AG09309 (cell line): ENCODE results near the gene ST8SIA6.

ENCODE experiments used
- DNase-seq: peaks from one replicate; pipeline ENCODE4 v3.0.0-alpha.2; 2010; ENCODE audit warnings: low read depth
- H3K4me3 ChIP-seq: 2 replicates; pipeline ENCODE4 v1.5.1; 2011; ENCODE audit warnings: mild to moderate bottlenecking, low read depth, low read length, moderate library complexity; ENCODE audit not compliant: control insufficient read depth
- CTCF ChIP-seq: IDR thresholded peaks from 2 replicates; pipeline ENCODE4 v1.5.1; 2011; ENCODE audit warnings: mild to moderate bottlenecking, low read depth, low read length, inconsistent platforms; ENCODE audit not compliant: insufficient read depth, control insufficient read depth; ENCODE audit errors: missing control alignments

ST8SIA6 gene

GRCh38 chr10:17460756-17461155, 6.4 kb upstream of the ST8SIA6 start:
- no peak for TF ChIP-seq CTCF

GRCh38 chr10:17457083-17457482, 2.7 kb upstream of the ST8SIA6 start:
- no peak for DNase-seq
- no peak overlapping the region for H3K4me3 ChIP-seq

More at GRCh38 chr10:17460756-17461155, 6.4 kb upstream of the ST8SIA6 start:
- DNase-seq: no peak
- H3K4me3 ChIP-seq: no peak overlapping the region

GRCh38 chr10:17456032-17456548, 1.7 kb upstream of the ST8SIA6 start:
- no peak for DNase-seq
- TF ChIP-seq CTCF: no peak
- H3K4me3 ChIP-seq: no peak overlapping the region

More at GRCh38 chr10:17457083-17457482, 2.7 kb upstream of the ST8SIA6 start:
- TF ChIP-seq CTCF: no peak

DNA sequence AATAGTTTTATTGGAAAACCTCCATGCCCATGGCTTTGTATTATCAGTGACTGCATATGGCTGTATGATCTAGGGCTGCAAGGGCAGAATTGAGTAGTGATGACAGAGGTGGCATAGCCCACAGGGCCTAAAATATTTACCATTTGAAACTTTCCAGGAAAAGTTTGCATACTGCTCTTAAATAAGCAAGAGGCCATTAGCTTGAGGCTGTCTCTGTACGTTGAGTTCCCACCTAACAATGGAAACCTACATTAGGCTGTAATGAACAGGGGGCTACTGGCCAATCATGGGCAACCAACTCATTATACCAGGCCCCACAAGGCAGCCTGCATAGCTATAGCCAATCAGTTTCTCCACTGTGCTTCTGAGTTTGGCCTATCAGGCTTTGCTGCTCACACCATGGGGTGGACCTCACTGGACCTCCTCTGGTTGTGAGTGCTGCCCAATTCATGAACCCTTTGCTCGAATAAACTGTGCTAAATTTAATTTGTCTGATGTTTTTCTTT, 673 bp upstream of the ST8SIA6 start:
- no peak for DNase-seq
- no peak overlapping the region for H3K4me3 ChIP-seq
- no peak for TF ChIP-seq CTCF

DNA sequence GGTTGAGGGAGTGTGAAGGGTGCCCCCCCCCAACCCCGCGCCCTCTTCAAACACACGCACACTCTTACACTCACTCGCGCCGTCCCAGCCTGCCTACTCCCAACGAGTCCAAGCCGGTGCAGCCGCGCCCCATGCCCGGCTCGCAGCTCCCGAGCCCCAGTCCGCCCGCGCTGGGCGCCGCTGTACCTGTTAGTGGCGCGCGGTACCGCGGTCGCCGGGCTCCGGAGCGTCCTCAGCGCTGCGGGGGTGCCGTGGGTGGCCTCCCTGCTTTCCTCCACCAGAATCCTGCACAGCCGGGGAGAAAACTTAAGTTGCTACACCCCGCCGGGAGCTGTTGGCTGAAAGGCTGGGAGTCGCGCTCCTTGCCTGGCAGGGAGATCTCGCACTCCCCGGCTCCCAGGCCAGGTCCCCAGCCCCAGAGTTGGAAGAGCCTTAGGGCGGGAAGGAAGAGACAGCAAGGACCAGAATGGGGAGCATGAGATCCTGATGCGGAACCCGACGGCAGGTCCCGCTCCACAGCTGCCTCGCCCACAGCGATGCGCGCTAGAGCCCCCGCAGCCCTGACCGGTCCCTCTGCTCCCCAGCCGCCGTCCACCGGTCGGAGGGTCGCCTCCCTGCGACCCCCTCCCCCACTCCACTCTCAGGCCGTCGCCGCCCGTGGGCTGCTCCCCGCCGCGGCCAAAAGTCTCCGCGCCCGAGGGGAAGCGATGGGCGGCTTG, 863 bp downstream of the ST8SIA6 start:
- TF ChIP-seq CTCF: no peak
- no peak for DNase-seq
- peak overlapping the region; percentile 42 for H3K4me3 ChIP-seq

- peak overlapping the region; percentile 42 for H3K4me3 ChIP-seq
- DNase-seq: no peak
- TF ChIP-seq CTCF: no peak
Measured at GRCh38 chr10:17453035-17453372, 1.4 kb downstream of the ST8SIA6 start.
